GM23338 (cell line): ENCODE data around the gene C11orf71.

Experiments used
- CREB1 ChIP-seq: fragments of 250-450 bp; sonication (Bioruptor Pico); IDR thresholded peaks from 2 replicates; pipeline ENCODE4 v1.5.0; 2020; ENCODE audit warnings: low read depth, mild to moderate bottlenecking, moderate library complexity
- CTCF ChIP-seq, 2 experiments: fragments of 200-600 bp in 1 of 2; sonication (generic) in 1 of 2; conservative IDR thresholded peaks; 2 replicates each; pipeline versions ENCODE4 v1.5.1 to v1.6.1; 2016 to 2017; ENCODE audit warnings: antibody characterized with exemption in 2 of 2, low read depth in 2 of 2, mild to moderate bottlenecking in 2 of 2, moderate library complexity in 1 of 2
- ETS1 ChIP-seq: IDR thresholded peaks from 2 replicates; pipeline ENCODE4 v1.6.1; 2016; ENCODE audit warnings: antibody characterized with exemption
- EZH2 ChIP-seq: fragments of 200-600 bp; sonication (generic); IDR thresholded peaks from one replicate; pipeline ENCODE4 v1.8.0; 2017; ENCODE audit warnings: antibody characterized with exemption, mild to moderate bottlenecking, low read depth; ENCODE audit not compliant: unreplicated experiment
- EZH2phosphoT487 ChIP-seq: fragments of 200-600 bp; sonication (generic); IDR thresholded peaks from one replicate; pipeline ENCODE4 v1.8.1; 2018; ENCODE audit warnings: antibody characterized with exemption; ENCODE audit not compliant: unreplicated experiment
- JUNB ChIP-seq: IDR thresholded peaks from one replicate; pipeline ENCODE4 v1.6.1; 2016; ENCODE audit warnings: antibody characterized with exemption; ENCODE audit not compliant: unreplicated experiment
- NANOG ChIP-seq: IDR thresholded peaks from 2 replicates; pipeline ENCODE4 v1.6.1; 2016; ENCODE audit warnings: antibody characterized with exemption, borderline replicate concordance
- POLR2AphosphoS5 ChIP-seq: IDR thresholded peaks from 2 replicates; pipeline ENCODE4 v1.6.1; 2016; ENCODE audit warnings: antibody characterized with exemption, low read depth
- REST ChIP-seq: IDR thresholded peaks from one replicate; pipeline ENCODE4 v1.6.1; 2018; ENCODE audit warnings: antibody characterized with exemption; ENCODE audit not compliant: unreplicated experiment
- STAT1 ChIP-seq: IDR thresholded peaks from one replicate; pipeline ENCODE4 v1.6.1; 2016; ENCODE audit warnings: antibody characterized with exemption; ENCODE audit not compliant: unreplicated experiment
- ZNF114 ChIP-seq: fragments of 250-450 bp; sonication (Bioruptor Pico); IDR thresholded peaks from 2 replicates; pipeline ENCODE4 v1.5.0; 2020; ENCODE audit warnings: mild to moderate bottlenecking, moderate library complexity
- ZNF331 ChIP-seq: fragments of 250-450 bp; sonication (Bioruptor Pico); IDR thresholded peaks from 2 replicates; pipeline ENCODE4 v1.5.0; 2020; ENCODE audit warnings: low read depth, mild to moderate bottlenecking, moderate library complexity

GRCh38 chr11:114375052-114375451 lies 25.3 kb downstream of the C11orf71 start:
- no peak for TF ChIP-seq REST
- no peak for TF ChIP-seq EZH2
- TF ChIP-seq CTCF (conservative IDR thresholded peaks at IDR 0.05; ENCODE audit: low read depth in 2 of 2), result no peak
- no peak for TF ChIP-seq POLR2AphosphoS5
- no peak for TF ChIP-seq STAT1
- no peak for TF ChIP-seq ETS1
- no peak for TF ChIP-seq ZNF331 (CRISPR knock-in tag)
- no peak for TF ChIP-seq CREB1
- no peak for TF ChIP-seq JUNB
- no peak for TF ChIP-seq EZH2phosphoT487
- TF ChIP-seq ZNF114 (CRISPR knock-in tag), result no peak
- TF ChIP-seq NANOG, result no peak
